Posterior vena cava (tissue), 2 donors: ENCODE data around the gene VANGL1. TPM values are rescaled to one million over a fixed set of nuclear protein-coding genes. Genes with fewer than 3 reads are reported as not detected.
A peak's percentile ranks its signal among the peaks of the same experiment; 100 is the strongest.

Experiments
- DNase-seq: peaks from one replicate; pipeline ENCODE4 v3.0.0-alpha.2; 2020; ENCODE audit warnings: low spot score
- intact Hi-C, 2 donors: fragments of 100-400 bp; cut with DNase I; formaldehyde crosslinking; loops; one replicate each; pipeline versions ENCODE4 v1.14.1 to v1.14.2; 2022 to 2023
- total RNA-seq, 2 donors: library from RNA; stranded (reverse); fragmentation: NEBNext Ultra II Directional; extraction: Animal tissue kit (Norgen Biotek cat#: 25700); gene quantifications; one replicate each; pipeline ENCODE4 v1.2.1, GENCODE V29; 2021
- donor health status: DM: yes; HTN: yes; CAD: no.
- donor health status: DM: yes; HTN: yes; CAD: no.

Gene VANGL1
- total RNA-seq, 2 donors from 2014 or later: 13.5 to 16.3 TPM

DNA sequence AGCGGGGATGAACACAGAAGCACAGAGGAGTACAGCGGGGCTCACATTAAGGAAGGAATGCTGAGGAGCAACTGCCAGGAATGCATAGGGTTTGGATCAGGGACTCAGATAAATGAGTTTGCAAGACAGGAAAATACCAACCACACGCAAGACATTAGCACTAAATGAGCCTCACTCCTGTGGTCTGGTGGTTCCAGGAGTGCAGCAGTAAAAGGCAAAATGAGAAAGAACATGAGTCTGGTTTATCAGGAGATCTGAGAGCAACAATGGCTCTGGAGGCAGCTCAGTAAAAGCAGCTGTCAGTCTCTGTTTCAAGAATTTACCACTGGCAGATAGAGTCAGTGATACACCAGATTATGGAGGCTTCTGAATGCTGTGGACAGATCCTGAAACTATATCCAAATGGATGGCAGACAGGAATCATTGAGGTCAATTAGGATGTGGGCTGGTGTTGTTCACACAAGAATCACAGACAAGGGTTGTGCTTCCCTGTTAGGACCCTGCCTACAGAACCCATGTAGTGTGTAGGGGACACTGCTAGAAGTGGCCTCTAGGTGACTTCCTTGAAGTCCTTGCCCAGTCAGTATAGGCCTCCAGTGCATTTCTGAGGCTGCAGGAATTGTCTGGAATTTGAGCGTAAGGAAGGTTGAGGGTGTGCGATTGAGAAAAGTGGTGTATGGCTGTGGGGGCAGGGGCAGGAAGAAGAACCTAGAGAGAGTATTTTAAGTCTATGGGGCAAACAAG is 76.4 kb downstream of the VANGL1 start:
- intact Hi-C loops: loop anchor here in 1 of 2 donors (5.0 kb wide), 1 partner anchor 54 kb away; no protein-coding TSS in a partner anchor
- DNase-seq: no peak

DNA sequence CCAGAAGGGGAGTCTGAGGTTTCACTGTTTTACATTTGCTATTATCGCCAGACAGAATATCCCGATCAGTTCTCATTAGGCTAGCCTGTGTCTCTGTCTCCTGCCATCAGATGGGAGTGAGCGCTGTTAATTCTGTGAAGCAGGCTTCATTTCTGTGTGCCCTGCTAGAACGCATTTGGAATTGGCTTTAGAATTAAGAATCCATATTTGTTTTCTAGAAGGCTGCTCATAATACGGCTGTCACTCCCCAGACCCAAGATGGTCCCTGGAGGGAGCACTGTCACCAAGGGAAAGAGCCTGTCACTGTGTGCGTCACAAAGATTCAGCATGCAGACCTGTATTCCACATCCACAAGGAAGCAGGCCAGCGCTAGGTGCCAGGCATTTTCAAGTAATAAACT is 77.5 kb downstream of the VANGL1 start:
- DNase-seq: no peak
- intact Hi-C loops: loop anchor here in 1 of 2 donors (5.0 kb wide), 1 partner anchor 53 kb away; no protein-coding TSS in a partner anchor

DNA sequence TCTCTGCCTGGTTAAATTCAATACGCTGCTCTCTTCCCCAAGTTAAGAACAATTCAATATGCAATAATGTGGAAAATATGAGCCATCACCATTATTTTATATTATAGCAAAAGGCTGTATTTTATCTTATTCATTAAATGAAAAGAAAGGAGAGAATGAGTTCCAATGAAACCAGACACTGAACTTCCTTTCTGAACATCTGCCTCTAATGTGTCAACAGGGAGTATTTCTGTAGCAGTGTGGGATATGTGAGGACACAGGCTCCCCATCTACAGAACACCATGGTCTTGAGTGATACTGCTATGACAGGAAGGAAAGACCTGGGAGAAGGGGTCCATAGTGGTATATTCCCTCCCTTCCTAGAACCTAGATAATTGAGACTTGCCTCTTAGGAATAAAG is 80.5 kb downstream of the VANGL1 start:
- DNase-seq: no peak
- intact Hi-C loops: no loop called here

DNA sequence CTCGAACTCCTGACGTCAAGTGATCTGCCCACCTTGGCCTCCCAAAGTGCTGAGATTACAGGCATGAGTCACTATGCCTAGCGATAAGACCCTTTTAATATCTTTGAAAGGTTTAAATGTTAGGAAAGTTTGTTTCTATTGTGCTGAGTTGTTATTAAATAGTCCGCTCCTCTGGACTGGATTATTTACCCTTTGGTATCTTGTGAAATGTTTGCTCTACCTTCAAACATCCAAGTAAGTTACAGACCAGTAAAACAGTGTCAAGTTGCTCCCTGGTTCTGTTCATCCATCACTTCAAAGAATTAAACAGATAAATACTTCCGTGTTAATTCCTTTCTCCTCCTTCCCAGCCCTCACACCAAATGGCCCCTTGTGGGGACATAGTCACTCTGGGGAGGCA is 82.0 kb downstream of the VANGL1 start:
- DNase-seq: no peak
- intact Hi-C loops: no loop called here

DNA sequence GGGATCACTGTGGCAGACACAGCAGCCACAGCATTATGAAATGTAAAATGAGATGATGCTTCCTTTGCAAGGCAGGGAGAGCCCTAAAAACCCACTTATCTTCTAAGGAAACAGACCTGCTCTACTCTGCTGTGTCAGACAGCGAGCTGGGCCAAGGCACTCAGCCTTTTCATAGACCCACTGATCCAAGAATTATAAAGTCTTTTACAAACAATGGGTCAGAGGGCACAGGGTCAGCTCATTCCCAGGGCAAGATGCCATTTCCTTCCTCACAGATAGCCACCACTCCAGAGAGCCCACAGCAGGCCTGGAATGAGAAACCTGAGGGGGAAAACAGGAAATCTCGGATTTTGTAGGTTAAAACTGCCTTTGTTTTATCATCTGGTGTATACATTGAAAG is 83.8 kb downstream of the VANGL1 start:
- intact Hi-C loops: no loop called here

DNA sequence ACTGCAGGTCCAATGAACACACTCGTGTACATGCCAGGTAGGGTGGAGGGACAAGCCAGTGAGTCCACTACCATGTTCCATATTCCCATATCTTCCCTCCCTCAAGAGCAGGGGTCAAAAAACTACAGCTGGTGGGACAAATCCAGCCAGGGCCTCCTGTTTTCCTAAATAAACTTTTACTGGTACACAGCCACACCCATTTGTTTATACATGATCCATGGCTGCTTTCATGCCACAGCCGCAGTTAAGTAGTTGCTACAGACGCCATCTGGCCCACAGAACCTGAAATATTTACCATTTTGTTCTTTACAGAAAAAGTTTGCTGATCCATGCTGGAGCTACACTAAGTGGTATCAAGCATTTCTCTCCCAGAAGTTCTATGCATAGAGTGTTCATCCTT is 84.4 kb downstream of the VANGL1 start:
- no peak for DNase-seq
- intact Hi-C loops: loop anchor here in 1 of 2 donors (1.0 kb wide), 1 partner anchor 9 kb away; no protein-coding TSS in a partner anchor

More for the DNA sequence above, 83.8 kb downstream of the VANGL1 start:
- DNase-seq: no peak

DNA sequence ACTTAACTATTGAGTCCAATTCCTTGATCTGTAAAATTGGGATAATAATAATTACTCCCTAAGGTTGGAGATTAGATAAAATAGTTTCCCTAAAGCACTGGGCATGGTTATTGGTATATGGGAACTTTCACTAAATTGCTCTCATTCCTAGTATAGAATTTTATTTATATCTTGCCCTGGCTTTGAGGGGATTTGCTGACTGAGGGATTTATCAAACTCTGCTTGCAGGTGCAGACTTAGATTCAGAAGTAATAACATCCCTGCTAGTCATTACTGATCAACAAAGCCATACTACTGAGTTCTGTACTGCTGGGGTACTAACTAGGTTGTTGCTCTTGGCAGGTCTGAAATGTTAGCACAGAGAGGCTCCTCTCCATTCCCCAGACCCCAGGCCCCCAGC is 84.8 kb downstream of the VANGL1 start:
- no peak for DNase-seq
- intact Hi-C loops: loop anchor here in 1 of 2 donors (1.0 kb wide), 1 partner anchor 9 kb away; no protein-coding TSS in a partner anchor

DNA sequence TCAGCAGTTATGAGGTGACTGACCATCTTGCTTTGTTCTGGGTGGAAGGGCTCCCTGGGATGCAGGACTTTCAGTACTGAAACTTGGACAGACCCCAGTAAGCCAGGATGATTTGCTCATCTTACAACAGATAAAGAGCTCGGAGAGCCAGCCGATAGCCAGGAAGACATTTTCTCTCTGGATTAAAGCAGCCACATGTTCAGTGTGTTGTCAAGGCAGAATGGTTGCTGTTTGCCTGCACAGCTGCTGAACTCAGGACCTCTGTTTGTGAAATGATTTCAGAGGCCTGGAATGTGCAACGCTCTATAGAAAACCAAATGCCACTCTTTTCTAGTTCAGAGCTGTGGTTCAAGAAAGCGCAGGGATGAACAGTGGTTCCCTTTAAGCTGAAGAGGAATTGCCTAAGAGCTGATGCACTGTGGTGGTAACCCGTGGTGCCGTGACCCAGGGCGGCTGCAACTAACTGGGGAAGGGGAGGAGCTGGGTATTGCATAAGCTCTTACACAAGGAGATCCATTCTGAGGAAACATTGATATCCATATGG is 86.0 kb downstream of the VANGL1 start:
- DNase-seq: peak; percentile 91
- intact Hi-C loops: no loop called here

DNA sequence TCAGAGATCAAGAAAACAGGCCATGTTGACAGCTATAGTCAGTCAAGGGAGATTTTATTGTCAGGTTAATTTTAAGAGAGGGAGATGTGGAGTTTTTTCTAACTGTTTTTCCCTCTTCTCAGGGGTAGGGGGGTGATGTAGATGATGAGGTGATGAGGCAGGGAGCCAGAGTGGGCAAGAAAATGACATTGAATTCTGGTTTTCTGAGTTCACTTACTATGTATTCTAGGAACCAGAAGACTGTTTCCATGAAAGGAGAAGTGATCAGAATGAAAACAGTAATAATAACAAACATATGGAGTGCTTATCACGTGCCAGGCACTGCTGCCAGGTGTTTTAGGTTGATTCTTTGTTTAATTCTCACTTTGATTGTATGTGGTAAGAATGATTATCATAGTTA is 86.6 kb downstream of the VANGL1 start:
- intact Hi-C loops: no loop called here

DNA sequence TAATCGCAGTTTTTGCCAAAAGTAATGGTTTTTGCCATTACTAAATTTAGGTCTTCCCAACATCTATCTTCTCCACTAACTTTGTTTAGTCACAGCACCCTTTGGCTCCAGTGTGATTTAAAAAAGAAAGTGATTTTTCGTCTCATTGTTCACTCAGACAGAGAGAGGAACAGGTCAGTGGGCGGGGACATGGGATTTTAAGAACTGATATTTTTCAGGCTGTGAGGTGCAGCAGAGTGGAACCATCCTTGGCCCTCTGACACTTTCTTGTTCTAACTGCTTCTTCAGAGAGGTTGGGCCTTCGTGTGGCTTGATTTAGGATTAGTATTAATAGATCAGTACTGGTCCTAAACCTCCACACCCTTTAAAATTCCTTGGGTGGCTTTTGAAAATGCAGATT is 88.0 kb downstream of the VANGL1 start:
- intact Hi-C loops: no loop called here
- no peak for DNase-seq

More for the DNA sequence above, 86.6 kb downstream of the VANGL1 start:
- DNase-seq: no peak

DNA sequence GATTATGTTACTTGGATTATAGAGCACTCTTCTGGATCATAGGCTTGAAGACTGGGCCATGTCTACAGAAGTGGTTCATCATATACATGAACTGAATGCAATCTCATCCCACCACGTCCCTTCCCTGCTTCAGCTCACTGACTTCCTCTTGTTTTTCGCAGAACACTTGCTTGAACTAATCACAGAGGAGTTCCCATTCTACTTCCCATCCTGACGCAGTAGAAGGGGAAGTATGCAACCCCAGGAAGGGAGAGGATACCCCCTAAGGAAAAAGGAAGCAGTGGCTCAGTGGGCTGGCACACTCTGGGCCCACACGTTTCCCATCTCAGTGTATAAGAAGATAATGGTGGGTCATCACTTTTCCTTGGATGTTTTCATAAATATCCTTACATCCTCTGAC is 90.5 kb downstream of the VANGL1 start:
- intact Hi-C loops: no loop called here
- no peak for DNase-seq

DNA sequence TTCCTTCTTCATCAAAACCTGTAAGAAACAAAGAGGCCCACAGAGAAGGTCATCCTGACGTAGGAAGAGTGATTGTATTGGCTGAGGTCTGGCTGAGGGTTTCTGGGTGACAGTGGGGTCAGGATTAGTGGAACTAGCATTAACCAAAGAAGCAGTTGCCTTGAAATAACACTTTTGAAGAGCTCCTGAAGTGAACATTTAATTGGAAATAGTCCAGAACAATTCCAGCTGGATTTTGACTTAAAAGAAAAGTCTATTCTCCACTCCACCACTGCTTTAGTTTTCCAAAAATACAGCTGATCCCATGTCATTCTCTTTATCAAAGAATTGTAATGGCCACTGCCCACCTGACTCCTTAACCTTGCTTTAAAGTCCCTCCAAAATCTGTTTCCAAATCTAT is 99.0 kb downstream of the VANGL1 start:
- DNase-seq: no peak
- intact Hi-C loops: no loop called here

DNA sequence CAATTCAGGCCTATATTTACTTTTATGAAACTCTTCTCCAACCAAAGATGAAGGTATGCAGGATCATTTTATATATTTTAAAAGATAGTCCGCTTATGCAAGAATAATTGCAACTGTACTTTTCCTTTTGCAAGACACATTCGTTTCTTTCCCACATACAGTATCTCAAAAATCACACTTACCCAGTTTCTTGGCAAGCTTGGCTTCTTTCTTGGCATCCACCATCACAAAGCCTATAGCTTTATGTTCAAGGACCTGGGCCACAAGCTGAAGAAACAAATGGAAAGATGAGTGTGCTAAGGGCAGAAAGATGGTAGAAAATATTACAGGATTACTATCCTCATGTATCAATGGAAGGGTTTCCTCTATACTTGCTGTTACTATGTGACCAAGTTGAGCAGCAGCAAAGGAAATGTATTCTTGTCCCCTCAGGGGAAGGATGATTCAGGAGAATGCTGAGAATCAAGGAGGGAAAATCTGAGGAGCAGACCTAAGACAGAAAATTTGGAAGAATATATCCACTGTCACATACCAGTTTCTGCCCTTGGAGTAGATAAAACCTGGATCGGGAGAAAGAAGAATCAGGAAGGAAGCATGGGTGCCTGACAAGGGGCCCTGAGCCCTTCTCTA is 103.0 kb downstream of the VANGL1 start:
- intact Hi-C loops: no loop called here
- no peak for DNase-seq

DNA sequence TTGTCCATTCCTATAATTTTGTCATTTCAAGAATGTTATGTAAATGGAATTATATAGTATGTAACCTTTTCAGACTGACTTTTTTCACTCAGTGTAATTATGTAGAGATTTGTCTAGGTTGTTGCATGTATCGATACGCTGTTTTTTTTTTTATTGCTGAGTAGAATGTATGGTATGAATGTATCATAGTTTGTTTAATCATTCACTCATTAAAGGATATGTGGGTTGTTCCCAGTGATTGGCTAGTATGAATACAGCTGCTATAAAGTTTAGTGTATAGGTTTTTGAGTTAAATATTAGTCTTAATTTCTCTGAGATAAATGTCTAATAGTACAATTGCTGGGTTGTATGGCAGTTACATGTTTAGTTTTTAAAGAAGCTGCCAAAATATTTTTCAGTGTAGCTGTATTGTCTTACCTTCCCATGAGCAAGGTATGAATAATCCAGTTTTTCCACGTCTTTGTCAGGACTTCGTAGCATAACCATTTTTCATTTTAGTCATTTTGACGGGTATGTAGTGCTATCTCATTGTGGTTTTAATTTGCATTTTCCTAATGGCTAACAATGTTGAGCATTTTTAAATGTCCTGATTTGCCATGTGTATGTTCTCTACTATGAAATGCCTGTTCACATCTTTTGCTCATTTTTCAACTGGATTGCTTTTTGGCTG is 104.4 kb downstream of the VANGL1 start:
- intact Hi-C loops: no loop called here
- no peak for DNase-seq

Other genes starting within 250 kb of the VANGL1 start
- 100 to 1,000 TPM in 1 of 2 donors, 10 to 100 TPM in 1; 98.7 to 122 TPM for gene CASQ2, start 126.7 kb downstream of the VANGL1 start, total RNA-seq
- gene NHLH2, start 199.2 kb downstream of the VANGL1 start, total RNA-seq: not detected